Sigmoid colon (tissue), 7 donors: ENCODE measurements around the gene SYT7. TPM values are rescaled to one million over a fixed set of nuclear protein-coding genes. Genes with fewer than 3 reads are reported as not detected.

Experiments used
- DNase-seq: peaks from one replicate; pipeline ENCODE4 v3.0.0-alpha.2; 2019
- H3K27ac ChIP-seq, 4 donors: fragments of 200-600 bp; sonication (generic); one replicate each; pipeline ENCODE4 v1.5.1; 2016 to 2019; ENCODE audit warnings: mild to moderate bottlenecking in 1 of 4
- H3K27me3 ChIP-seq, 3 donors: fragments of 200-600 bp; sonication (generic); one replicate each; pipeline ENCODE4 v1.5.1; 2019; ENCODE audit warnings: mild to moderate bottlenecking in 1 of 3
- H3K36me3 ChIP-seq, 4 donors: fragments of 200-600 bp; sonication (generic); one replicate each; pipeline ENCODE4 v1.5.1; 2016 to 2019
- H3K4me1 ChIP-seq, 4 donors: fragments of 200-600 bp; sonication (generic); one replicate each; pipeline ENCODE4 v1.5.1; 2017 to 2019
- H3K4me3 ChIP-seq, 4 donors: fragments of 200-600 bp; sonication (generic); one replicate each; pipeline ENCODE4 v1.5.1; 2017 to 2019; ENCODE audit warnings: mild to moderate bottlenecking in 2 of 4, moderate library complexity in 1 of 4
- H3K9me3 ChIP-seq, 4 donors: fragments of 200-600 bp in 3 of 4; sonication (generic) in 3 of 4; one replicate each; pipeline versions ENCODE4 v1.5.1 to v1.6.1; 2013 to 2019
- EP300 ChIP-seq, 4 donors: sonication (generic); formaldehyde crosslinking; IDR thresholded peaks; one replicate each; pipeline ENCODE4 v1.6.1; 2017; ENCODE audit warnings: antibody characterized with exemption in 4 of 4
- POLR2A ChIP-seq, 2 donors: fragments of 450-650 bp; IDR thresholded peaks; one replicate each; pipeline ENCODE4 v1.6.1; 2016; ENCODE audit warnings: antibody characterized with exemption in 2 of 2, mild to moderate bottlenecking in 2 of 2, moderate library complexity in 2 of 2
- POLR2AphosphoS5 ChIP-seq, 4 donors: sonication (generic); formaldehyde crosslinking; IDR thresholded peaks; one replicate each; pipeline ENCODE4 v1.6.1; 2017; ENCODE audit warnings: antibody characterized with exemption in 4 of 4
- WGBS, 2 donors: extraction: QIAGEN DNeasy Blood & Tissue Kit; methylation state at CpG; one replicate each; pipeline ENCODE4 v1.1.7; 2013; 5-methylcytosine and 5-hydroxymethylcytosine counted together
- intact Hi-C: fragments of 100-400 bp; cut with DNase I; formaldehyde crosslinking; loops from one replicate; pipeline ENCODE4 v1.15.1; 2023
- polyA plus RNA-seq, 3 donors: library from polyadenylated mRNA; stranded (reverse); fragments of 200-250 nt; gene quantifications; one replicate each; pipeline ENCODE4 v1.2.3, GENCODE V29; 2013
- total RNA-seq, 4 donors: library from RNA; depleted of rRNA; stranded (reverse); fragments of >200 nt; gene quantifications; one replicate each; pipeline ENCODE4 v1.1.0, GENCODE V29; 2016
- TF ChIP-seq, protein P1 (sequence below), 4 experiments: fragments of 450-650 bp in 3 of 4; fragments of 200-600 bp in 1 of 4; IDR thresholded peaks; one replicate each; pipeline ENCODE4 v1.5.1; 2016 to 2019; ENCODE audit warnings: antibody characterized with exemption in 4 of 4, mild to moderate bottlenecking in 3 of 4, moderate library complexity in 2 of 4
- donor health status: healthy with polysubstance abuse.
- donor health status: Bipolar disorder and iron deficiency.
- donor health status: healthy.

SYT7 gene
- total and polyA plus RNA-seq, 7 donors: 0.66 to 8.4 (median 3.6) TPM

GRCh38 chr11:61587951-61588727 is 7.3 kb upstream of the SYT7 start:
- H3K27me3 ChIP-seq: peaks cover 0 to 7% (median 0%) of the 10 kb centered on the region in 3 donors
- no peaks in the 10 kb centered on the region for H3K36me3 ChIP-seq
- H3K9me3 ChIP-seq: no peaks in the 10 kb centered on the region
- peaks cover 0 to 21% (median 20%) of the 10 kb centered on the region in 4 donors for H3K4me1 ChIP-seq
- WGBS, 2 donors: 4 to 5% methylated on average over 30 of the region's 30 CpGs
- peak overlapping the region; percentile 11 to 62 (median 40) for H3K27ac ChIP-seq
- TF ChIP-seq POLR2A (IDR thresholded peaks at IDR 0.05) (peak in 1 of 2 donors; percentile 21), EP300 (IDR thresholded peaks at IDR 0.05) (no peak), POLR2AphosphoS5 (IDR thresholded peaks at IDR 0.05) (no peak)
- TF ChIP-seq, protein P1, sequence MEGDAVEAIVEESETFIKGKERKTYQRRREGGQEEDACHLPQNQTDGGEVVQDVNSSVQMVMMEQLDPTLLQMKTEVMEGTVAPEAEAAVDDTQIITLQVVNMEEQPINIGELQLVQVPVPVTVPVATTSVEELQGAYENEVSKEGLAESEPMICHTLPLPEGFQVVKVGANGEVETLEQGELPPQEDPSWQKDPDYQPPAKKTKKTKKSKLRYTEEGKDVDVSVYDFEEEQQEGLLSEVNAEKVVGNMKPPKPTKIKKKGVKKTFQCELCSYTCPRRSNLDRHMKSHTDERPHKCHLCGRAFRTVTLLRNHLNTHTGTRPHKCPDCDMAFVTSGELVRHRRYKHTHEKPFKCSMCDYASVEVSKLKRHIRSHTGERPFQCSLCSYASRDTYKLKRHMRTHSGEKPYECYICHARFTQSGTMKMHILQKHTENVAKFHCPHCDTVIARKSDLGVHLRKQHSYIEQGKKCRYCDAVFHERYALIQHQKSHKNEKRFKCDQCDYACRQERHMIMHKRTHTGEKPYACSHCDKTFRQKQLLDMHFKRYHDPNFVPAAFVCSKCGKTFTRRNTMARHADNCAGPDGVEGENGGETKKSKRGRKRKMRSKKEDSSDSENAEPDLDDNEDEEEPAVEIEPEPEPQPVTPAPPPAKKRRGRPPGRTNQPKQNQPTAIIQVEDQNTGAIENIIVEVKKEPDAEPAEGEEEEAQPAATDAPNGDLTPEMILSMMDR (IDR thresholded peaks at IDR 0.05): peak in 1 of 4 experiments; percentile 20
- peak overlapping the region; percentile 34 to 50 (median 48) for H3K4me3 ChIP-seq
- DNase-seq: peak; percentile 81
- intact Hi-C loops: no loop called here

DNA sequence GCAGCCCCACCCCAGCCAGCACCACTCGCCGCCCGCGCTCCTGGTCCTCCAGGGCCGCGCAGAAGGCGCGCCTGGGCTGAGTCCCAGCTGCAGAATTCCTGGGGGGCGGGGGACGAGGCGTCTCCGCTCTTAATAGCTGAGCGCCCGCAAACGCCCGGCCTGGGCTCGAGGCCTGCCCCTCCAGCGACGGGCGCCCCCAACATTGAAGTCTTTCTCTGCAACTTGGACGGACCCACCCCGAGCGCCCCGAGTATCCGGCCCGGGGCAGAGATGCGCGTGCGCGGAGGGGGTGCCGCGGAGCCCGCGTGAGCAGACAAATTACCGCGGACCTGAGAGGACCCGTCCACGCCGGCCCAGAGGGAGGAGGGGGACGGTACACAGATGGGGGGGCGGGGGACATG is 6.7 kb upstream of the SYT7 start:
- peak; percentile 79 for DNase-seq
- no peak for TF ChIP-seq POLR2A (IDR thresholded peaks at IDR 0.05)
- TF ChIP-seq EP300 (IDR thresholded peaks at IDR 0.05): no peak
- TF ChIP-seq, protein P1 (IDR thresholded peaks at IDR 0.05): no peak
- no peak for TF ChIP-seq POLR2AphosphoS5 (IDR thresholded peaks at IDR 0.05)
- WGBS, 2 donors: 2 to 7% methylated on average over 41 of the region's 41 CpGs
- no peaks in the 10 kb centered on the region for H3K9me3 ChIP-seq
- no peaks in the 10 kb centered on the region for H3K36me3 ChIP-seq
- H3K4me1 ChIP-seq: peaks cover 0 to 21% (median 20%) of the 10 kb centered on the region in 4 donors
- H3K4me3 ChIP-seq: peak overlapping the region; percentile 34 to 50 (median 48)
- H3K27ac ChIP-seq: peak overlapping the region; percentile 11 to 62 (median 40)
- H3K27me3 ChIP-seq: peaks cover 0 to 8% (median 0%) of the 10 kb centered on the region in 3 donors
- intact Hi-C loops: no loop called here

DNA sequence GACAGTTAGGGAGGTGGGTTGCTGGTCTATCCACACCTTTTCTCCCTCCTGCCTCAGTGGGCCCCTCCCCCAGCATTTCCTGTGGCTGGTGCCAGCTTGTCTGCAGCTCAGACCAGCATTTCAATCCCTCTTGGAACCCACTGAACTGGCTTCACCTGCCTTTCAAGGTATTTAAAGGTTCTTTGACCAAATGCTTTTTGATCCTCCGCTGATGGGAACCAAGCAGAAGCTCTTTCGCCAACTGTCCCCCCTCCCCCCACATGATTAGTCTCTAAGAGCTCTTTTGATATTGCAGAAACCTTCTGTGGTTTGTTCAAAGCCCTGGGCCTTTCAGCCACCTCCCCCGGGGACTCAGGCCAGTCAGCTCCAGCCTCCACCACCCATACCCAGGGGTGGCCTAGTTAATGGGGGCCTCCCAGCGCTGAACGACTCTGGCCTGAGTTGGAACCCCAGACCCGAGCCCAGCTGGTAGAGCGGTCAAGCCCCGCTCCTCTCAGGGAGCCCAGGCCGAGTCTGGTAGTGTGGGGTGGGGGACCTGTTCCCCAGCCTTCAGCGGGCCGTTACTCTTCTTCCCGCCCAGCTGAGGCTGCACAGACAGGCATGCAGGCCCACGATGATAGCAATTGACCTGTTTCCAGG is 6.0 kb upstream of the SYT7 start:
- Histone ChIP-seq H3K9me3 (no peaks in the 10 kb centered on the region), H3K4me1 (peaks cover 0 to 21% (median 20%) of the 10 kb centered on the region in 4 donors), H3K27me3 (peaks cover 0 to 13% (median 0%) of the 10 kb centered on the region in 3 donors), H3K4me3 (peak overlapping the region in 3 of 4 donors; percentile 47 to 50 (median 48)), H3K27ac (peak overlapping the region in 3 of 4 donors; percentile 39 to 62 (median 42)), H3K36me3 (no peaks in the 10 kb centered on the region)
- intact Hi-C loops: no loop called here
- DNase-seq: no peak
- WGBS, 2 donors: 58 to 62% methylated on average over 13 of the region's 13 CpGs
- TF ChIP-seq EP300 (IDR thresholded peaks at IDR 0.05) (no peak), POLR2AphosphoS5 (IDR thresholded peaks at IDR 0.05) (no peak), POLR2A (IDR thresholded peaks at IDR 0.05) (no peak)
- TF ChIP-seq, protein P1 (IDR thresholded peaks at IDR 0.05): no peak

DNA sequence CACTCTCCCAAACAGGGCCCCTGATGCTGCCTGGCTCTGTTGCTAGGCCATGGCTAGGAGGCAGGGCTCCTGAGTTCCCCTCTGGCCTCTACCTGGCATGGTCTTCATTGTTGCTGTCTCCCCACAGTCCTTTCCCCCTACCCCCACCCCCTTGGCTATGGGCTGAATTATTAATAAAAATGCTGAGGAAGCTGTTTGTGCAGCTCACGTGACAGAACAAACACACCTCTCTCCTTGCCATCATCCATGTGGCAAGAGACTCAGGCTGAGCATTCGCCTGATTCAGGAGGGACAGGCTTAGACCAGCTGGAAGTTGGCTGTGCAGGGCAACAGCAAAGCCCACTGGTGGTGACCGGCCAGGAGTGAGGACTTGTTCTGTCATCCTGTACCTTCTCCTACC is 4.2 kb upstream of the SYT7 start:
- H3K27me3 ChIP-seq: peaks cover 5 to 19% (median 6%) of the 10 kb centered on the region in 3 donors
- DNase-seq: no peak
- H3K27ac ChIP-seq: no peak overlapping the region
- no peaks in the 10 kb centered on the region for H3K36me3 ChIP-seq
- H3K4me1 ChIP-seq: peaks cover 4 to 31% (median 28%) of the 10 kb centered on the region in 4 donors
- 84% methylated on average over 3 of the region's 3 CpGs for WGBS, 2 donors
- H3K9me3 ChIP-seq: no peaks in the 10 kb centered on the region
- no peak overlapping the region for H3K4me3 ChIP-seq
- intact Hi-C loops: no loop called here
- no peak for TF ChIP-seq EP300 (IDR thresholded peaks at IDR 0.05)
- TF ChIP-seq POLR2AphosphoS5 (IDR thresholded peaks at IDR 0.05): no peak
- TF ChIP-seq, protein P1 (IDR thresholded peaks at IDR 0.05): no peak
- TF ChIP-seq POLR2A (IDR thresholded peaks at IDR 0.05): no peak
